GM10248 (cell line): ENCODE measurements around the gene CAMK2A.

Experiments
- CTCF ChIA-PET: fragments of 300-600 bp; sonication (Branson Sonifier 250); formaldehyde crosslinking; extraction: SDS; loops from one replicate; lab custom pipeline; 2021; ENCODE audit warnings: antibody characterized with exemption; lab: Yijun Ruan, JAX
- POLR2A ChIA-PET: fragments of 350-650 bp; sonication (Branson Sonifier 250); formaldehyde crosslinking; extraction: SDS; loops from one replicate; lab custom pipeline; 2020; ENCODE audit warnings: antibody characterized with exemption; lab: Yijun Ruan, JAX
- DNase-seq: peaks from one replicate; pipeline ENCODE4 v3.0.0; 2012; ENCODE audit errors: extremely low spot score
- TF ChIP-seq, protein P1 (sequence below): IDR thresholded peaks from 2 replicates; pipeline ENCODE4 v1.5.1; 2012; ENCODE audit warnings: mild to moderate bottlenecking, low read depth; ENCODE audit errors: extremely low read depth, missing control alignments, control extremely low read depth

Gene CAMK2A

DNA sequence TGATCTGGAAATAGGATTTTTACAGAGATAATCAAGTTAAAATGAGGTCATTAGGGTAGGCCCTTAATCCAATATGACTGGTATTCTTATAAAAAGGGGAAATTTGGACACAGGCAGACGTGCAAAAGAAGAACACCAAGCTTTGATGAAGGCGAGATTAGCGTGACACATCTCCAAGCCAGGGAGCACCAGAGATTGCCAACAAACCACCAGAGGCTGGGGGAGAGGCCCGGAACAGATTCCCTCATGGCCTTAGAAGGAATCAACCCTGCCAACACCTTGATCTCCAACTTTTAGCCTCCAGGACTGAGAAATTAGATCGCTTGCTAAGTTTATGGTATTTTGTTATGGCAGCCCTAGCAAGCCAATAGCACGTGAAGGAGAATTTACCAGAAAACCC lies 23.9 kb upstream of the CAMK2A start:
- POLR2A ChIA-PET: no interaction called here
- CTCF ChIA-PET: no interaction called here
- TF ChIP-seq, protein P1, sequence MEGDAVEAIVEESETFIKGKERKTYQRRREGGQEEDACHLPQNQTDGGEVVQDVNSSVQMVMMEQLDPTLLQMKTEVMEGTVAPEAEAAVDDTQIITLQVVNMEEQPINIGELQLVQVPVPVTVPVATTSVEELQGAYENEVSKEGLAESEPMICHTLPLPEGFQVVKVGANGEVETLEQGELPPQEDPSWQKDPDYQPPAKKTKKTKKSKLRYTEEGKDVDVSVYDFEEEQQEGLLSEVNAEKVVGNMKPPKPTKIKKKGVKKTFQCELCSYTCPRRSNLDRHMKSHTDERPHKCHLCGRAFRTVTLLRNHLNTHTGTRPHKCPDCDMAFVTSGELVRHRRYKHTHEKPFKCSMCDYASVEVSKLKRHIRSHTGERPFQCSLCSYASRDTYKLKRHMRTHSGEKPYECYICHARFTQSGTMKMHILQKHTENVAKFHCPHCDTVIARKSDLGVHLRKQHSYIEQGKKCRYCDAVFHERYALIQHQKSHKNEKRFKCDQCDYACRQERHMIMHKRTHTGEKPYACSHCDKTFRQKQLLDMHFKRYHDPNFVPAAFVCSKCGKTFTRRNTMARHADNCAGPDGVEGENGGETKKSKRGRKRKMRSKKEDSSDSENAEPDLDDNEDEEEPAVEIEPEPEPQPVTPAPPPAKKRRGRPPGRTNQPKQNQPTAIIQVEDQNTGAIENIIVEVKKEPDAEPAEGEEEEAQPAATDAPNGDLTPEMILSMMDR: no peak
- no peak for DNase-seq

GRCh38 chr5:150312518-150312917 lies 22.9 kb upstream of the CAMK2A start:
- CTCF ChIA-PET: no interaction called here
- POLR2A ChIA-PET: no interaction called here
- DNase-seq: no peak
- TF ChIP-seq, protein P1: no peak

DNA sequence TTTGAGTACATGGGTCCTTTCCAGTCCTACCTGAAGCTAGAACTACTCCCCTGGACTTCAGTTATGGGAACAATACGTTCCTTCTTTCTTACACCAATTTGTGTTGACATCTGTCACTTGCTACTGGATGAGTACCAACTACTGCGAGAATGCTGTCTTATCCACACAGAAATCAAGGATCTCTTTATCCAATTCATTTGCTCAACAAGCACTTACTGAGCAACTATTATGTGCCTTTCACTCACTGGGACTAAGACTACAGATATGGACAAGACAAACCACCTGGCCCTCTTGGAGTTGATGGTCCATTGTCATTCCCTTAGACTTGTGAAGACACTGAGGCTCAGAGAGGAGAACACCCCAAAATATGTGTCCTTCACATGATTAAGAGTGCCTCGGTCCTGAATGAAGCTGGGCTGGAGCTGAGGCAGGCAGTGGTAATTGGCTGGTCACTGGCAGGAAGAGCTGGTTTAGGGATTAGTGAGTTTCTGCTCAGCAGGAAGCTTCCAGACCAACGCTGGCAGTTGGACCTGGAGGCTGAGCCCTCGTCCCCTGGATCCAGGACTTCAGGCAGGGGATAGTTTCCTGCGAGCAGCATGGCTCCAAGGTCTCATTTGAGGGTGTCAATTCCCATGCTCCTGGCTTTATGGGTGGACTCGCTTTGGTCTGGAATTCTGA lies 21.6 kb upstream of the CAMK2A start:
- ChIA-PET POLR2A (no interaction called here), CTCF (interaction anchor here (0.7 to 1.9 kb wide), 2 partner anchors 8 to 10 kb away, joined by 3 to 7 read pairs; no protein-coding TSS in a partner anchor)
- TF ChIP-seq, protein P1: no peak
- no peak for DNase-seq

DNA sequence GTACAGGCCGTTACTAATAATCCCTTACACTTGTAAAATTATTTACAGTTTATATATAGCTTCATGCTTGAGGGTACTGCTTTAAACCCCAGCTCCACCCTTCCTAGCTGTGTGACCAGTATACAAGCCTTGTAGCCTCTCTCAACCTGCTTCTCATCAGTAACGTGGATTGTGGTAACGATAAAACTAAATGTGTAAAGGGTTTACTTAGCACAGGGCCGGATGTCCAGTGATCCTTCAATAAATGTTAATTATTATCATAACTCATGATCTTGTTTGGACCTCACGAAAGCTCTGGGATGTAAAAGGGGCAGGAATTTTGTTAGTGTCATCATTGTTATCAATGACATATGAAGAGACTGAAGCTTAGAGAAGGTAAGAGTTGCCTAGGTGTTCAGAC lies 20.7 kb upstream of the CAMK2A start:
- ChIA-PET POLR2A (no interaction called here), CTCF (interaction anchor here (0.7 to 1.9 kb wide), 2 partner anchors 9 to 11 kb away, joined by 3 to 7 read pairs; no protein-coding TSS in a partner anchor)
- TF ChIP-seq, protein P1: no peak
- no peak for DNase-seq

DNA sequence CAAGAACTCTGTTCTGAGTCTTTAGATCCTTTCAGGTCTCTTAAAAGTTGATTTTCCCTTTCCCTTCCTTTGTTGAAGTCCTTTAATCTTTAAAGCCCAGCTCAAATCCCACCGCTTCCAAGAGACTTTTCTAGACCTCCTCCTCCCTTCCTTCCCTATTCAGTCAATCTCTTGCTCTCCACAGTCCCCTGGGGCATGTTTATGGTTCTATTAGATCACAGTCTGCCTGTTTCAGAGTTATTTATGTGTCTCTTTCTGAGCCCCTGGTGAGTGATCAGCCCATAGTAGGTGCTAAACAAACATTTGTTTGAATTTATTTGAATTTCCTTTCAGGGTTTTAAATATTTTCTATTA lies 20.3 kb upstream of the CAMK2A start:
- POLR2A ChIA-PET: no interaction called here
- CTCF ChIA-PET: interaction anchor here (1.4 to 1.9 kb wide), 2 partner anchors 9 to 42 kb away, joined by 4 to 7 read pairs; no protein-coding TSS in a partner anchor
- no peak for DNase-seq
- TF ChIP-seq, protein P1: no peak

- no peak for DNase-seq
- CTCF ChIA-PET: interaction anchor here (1.2 to 1.4 kb wide), 2 partner anchors 30 to 43 kb away, joined by 3 to 4 read pairs; no protein-coding TSS in a partner anchor
- TF ChIP-seq, protein P1: no peak
- POLR2A ChIA-PET: no interaction called here
These were observed 19.7 kb upstream of the CAMK2A start for GRCh38 chr5:150309101-150309885.
